PFSK-1 (cell line): ENCODE measurements around the gene PLSCR5.

ENCODE experiments used
- FOXP2 ChIP-seq: optimal IDR thresholded peaks from 2 replicates; pipeline ENCODE3; 2011; ENCODE audit warnings: borderline replicate concordance, control low read depth, inconsistent platforms; ENCODE audit not compliant: insufficient read depth; ENCODE audit errors: extremely low read length, extremely low read depth
- POLR2AphosphoS5 ChIP-seq: IDR thresholded peaks from 2 replicates; pipeline ENCODE4 v1.6.1; 2012; ENCODE audit warnings: low read depth, mild to moderate bottlenecking, control low read depth, low read length, moderate library complexity
- REST ChIP-seq, 2 experiments: IDR thresholded peaks; 2 replicates each; pipeline versions ENCODE4 v1.6.1 to v1.8.0; 2011 to 2012; ENCODE audit warnings: low read depth in 2 of 2, low read length in 2 of 2, control low read depth in 1 of 2, inconsistent platforms in 1 of 2, mild to moderate bottlenecking in 1 of 2, moderate library complexity in 1 of 2; ENCODE audit not compliant: insufficient read depth in 1 of 2
- SIN3A ChIP-seq: IDR thresholded peaks from 2 replicates; pipeline ENCODE4 v1.6.1; 2012; ENCODE audit warnings: mild to moderate bottlenecking, low read length, moderate library complexity, borderline replicate concordance; ENCODE audit not compliant: insufficient read depth
- TAF1 ChIP-seq: IDR thresholded peaks from 2 replicates; pipeline ENCODE4 v1.6.1; 2012; ENCODE audit warnings: low read length, control low read depth, borderline replicate concordance; ENCODE audit not compliant: insufficient read depth

Gene PLSCR5

GRCh38 chr3:146640955-146641867, 36.1 kb upstream of the PLSCR5 start:
- no peak for TF ChIP-seq REST (IDR thresholded peaks at IDR 0.05; ENCODE audit: insufficient read depth in 1 of 2, low read depth in 2 of 2, low read length in 2 of 2)
- no peak for TF ChIP-seq SIN3A
- no peak for TF ChIP-seq TAF1
- no peak for TF ChIP-seq POLR2AphosphoS5
- no peak for TF ChIP-seq FOXP2

- no peak for TF ChIP-seq POLR2AphosphoS5
- no peak for TF ChIP-seq FOXP2
- no peak for TF ChIP-seq REST (IDR thresholded peaks at IDR 0.05; ENCODE audit: insufficient read depth in 1 of 2, low read depth in 2 of 2, low read length in 2 of 2)
- no peak for TF ChIP-seq TAF1
- no peak for TF ChIP-seq SIN3A
Observed at GRCh38 chr3:146640361-146640760, 35.2 kb upstream of the PLSCR5 start.

GRCh38 chr3:146638718-146639117, 33.6 kb upstream of the PLSCR5 start:
- TF ChIP-seq SIN3A (no peak), POLR2AphosphoS5 (no peak), TAF1 (no peak), FOXP2 (no peak), REST (IDR thresholded peaks at IDR 0.05; ENCODE audit: insufficient read depth in 1 of 2, low read depth in 2 of 2, low read length in 2 of 2) (no peak)

GRCh38 chr3:146637871-146638270, 32.7 kb upstream of the PLSCR5 start:
- no peak for TF ChIP-seq FOXP2
- no peak for TF ChIP-seq REST (IDR thresholded peaks at IDR 0.05; ENCODE audit: insufficient read depth in 1 of 2, low read depth in 2 of 2, low read length in 2 of 2)
- no peak for TF ChIP-seq POLR2AphosphoS5
- no peak for TF ChIP-seq TAF1
- TF ChIP-seq SIN3A = no peak
